RWPE1 (cell line): ENCODE data around the gene SERBP1.

Experiments
- CTCF ChIA-PET: fragments of 350-600 bp; sonication (Branson Sonifier 250); formaldehyde crosslinking; extraction: SDS; loops from one replicate; lab custom pipeline; 2021; lab: Yijun Ruan, JAX
- POLR2A ChIA-PET: fragments of 400-600 bp; formaldehyde crosslinking; extraction: SDS; loops from one replicate; lab custom pipeline; 2020; ENCODE audit warnings: antibody characterized with exemption; ENCODE audit not compliant: low non-redundant PET; lab: Yijun Ruan, JAX
- DNase-seq: peaks from one replicate; pipeline ENCODE4 v3.0.0; 2012; ENCODE audit warnings: low spot score
- H3K27ac ChIP-seq: fragments of 450-650 bp; 2 replicates; pipeline ENCODE4 v1.5.1; 2017
- CTCF ChIP-seq: fragments of 450-650 bp; conservative IDR thresholded peaks from 2 replicates; pipeline ENCODE4 v1.5.1; 2017; ENCODE audit warnings: low read depth, mild to moderate bottlenecking

Gene SERBP1

GRCh38 chr1:67390041-67390887 is 39.9 kb downstream of the SERBP1 start:
- ChIA-PET CTCF (no interaction called here), POLR2A (interaction anchor here (0.6 kb wide), 1 partner anchor 34 kb away, joined by 5 read pairs; no protein-coding TSS in a partner anchor)
- H3K27ac ChIP-seq: no peak overlapping the region
- peak; percentile 28 for DNase-seq
- TF ChIP-seq CTCF: no peak

GRCh38 chr1:67383999-67384638 is 46.1 kb downstream of the SERBP1 start:
- H3K27ac ChIP-seq: no peak overlapping the region
- ChIA-PET CTCF (no interaction called here), POLR2A (no interaction called here)
- DNase-seq: no peak
- TF ChIP-seq CTCF: no peak

- ChIA-PET CTCF (no interaction called here), POLR2A (no interaction called here)
- TF ChIP-seq CTCF: no peak
- no peak overlapping the region for H3K27ac ChIP-seq
- DNase-seq: no peak
Measured at GRCh38 chr1:67382292-67382691, 47.9 kb downstream of the SERBP1 start.

GRCh38 chr1:67381154-67381553 is 49.0 kb downstream of the SERBP1 start:
- no peak for TF ChIP-seq CTCF
- ChIA-PET CTCF (no interaction called here), POLR2A (no interaction called here)
- DNase-seq: no peak
- H3K27ac ChIP-seq: no peak overlapping the region

GRCh38 chr1:67377253-67377652 is 52.9 kb downstream of the SERBP1 start:
- ChIA-PET POLR2A (no interaction called here), CTCF (no interaction called here)
- no peak overlapping the region for H3K27ac ChIP-seq
- no peak for DNase-seq
- no peak for TF ChIP-seq CTCF

GRCh38 chr1:67376381-67376780 is 53.8 kb downstream of the SERBP1 start:
- ChIA-PET CTCF (no interaction called here), POLR2A (no interaction called here)
- DNase-seq: no peak
- H3K27ac ChIP-seq: no peak overlapping the region
- no peak for TF ChIP-seq CTCF
